NB4 (cell line): ENCODE measurements around the gene TSPAN2.

Experiments
- CTCF ChIP-seq: IDR thresholded peaks from one replicate; pipeline ENCODE4 v1.5.1; 2012; ENCODE audit warnings: low read depth, low read length
- POLR2A ChIP-seq: IDR thresholded peaks from 2 replicates; pipeline ENCODE4 v1.6.1; 2011; ENCODE audit warnings: mild to moderate bottlenecking; ENCODE audit not compliant: insufficient read length; ENCODE audit errors: extremely low read depth

- TF ChIP-seq CTCF (no peak), POLR2A (no peak)
Observed at GRCh38 chr1:115046751-115047150, 42.6 kb downstream of the TSPAN2 start.
